GM12878 (cell line): ENCODE measurements around the gene C4orf51.

ENCODE experiments used
- MTA3 ChIP-seq: IDR thresholded peaks from 2 replicates; pipeline ENCODE4 v1.6.1; 2012; ENCODE audit warnings: low read length, inconsistent platforms, borderline replicate concordance
- STAT3 ChIP-seq: IDR thresholded peaks from 2 replicates; pipeline ENCODE4 v1.6.1; 2011; ENCODE audit warnings: low read depth, low read length, improper control_type of control experiment

DNA sequence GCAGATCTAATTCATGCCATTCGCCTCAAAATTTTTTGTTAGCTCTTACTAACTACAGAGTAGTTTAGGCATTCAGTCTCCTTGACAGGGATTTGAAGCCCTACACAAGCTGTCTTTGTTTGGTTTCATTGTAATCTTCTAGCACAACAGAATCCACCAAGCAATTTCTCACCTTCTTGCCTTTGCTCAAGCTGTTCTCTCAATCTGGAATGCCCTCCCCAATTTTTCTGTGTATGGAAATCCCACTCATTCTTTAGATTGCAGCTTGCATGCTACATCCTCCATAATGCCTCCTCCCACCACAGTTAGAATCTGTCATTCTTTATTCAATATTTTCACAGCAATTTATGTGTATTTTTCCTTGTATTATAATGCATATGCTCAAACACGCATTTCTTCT, 63.7 kb downstream of the C4orf51 start:
- TF ChIP-seq MTA3 (no peak), STAT3 (no peak)
